HG02610 (cell line): ENCODE data around the gene CACNA1C.
"Not testable (repeated sequence)": the region's sequence is repeated elsewhere in the genome, so short reads cannot be mapped to it uniquely, and the experiment has no call there.

Experiments
- ATAC-seq: cut with Tn5 transposase; IDR thresholded peaks from one replicate; pipeline ENCODE4 v1.9.1; 2021; ENCODE audit warnings: mild to moderate bottlenecking, moderate library complexity; ENCODE audit not compliant: unreplicated experiment

The CACNA1C gene

DNA sequence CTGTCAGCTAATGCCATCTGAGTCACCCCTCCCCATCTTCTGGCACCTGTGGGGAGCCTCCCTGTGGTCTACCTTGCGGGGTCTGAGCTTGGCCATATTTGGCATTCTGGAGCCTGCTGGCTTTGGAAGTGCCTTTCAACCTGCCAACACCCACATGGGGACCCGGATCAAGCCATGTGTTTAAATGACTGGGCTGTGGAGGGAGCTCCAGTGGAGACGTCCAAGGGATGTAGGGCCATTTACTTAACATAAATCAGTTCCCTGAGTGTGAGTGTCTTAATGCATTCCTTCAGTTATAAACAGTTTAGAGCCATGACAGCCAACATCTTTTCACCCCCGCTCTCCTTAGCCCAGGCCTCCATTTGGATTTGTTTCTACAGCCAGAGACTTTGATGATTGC lies 22.0 kb downstream of the CACNA1C start:
- ATAC-seq = no peak

DNA sequence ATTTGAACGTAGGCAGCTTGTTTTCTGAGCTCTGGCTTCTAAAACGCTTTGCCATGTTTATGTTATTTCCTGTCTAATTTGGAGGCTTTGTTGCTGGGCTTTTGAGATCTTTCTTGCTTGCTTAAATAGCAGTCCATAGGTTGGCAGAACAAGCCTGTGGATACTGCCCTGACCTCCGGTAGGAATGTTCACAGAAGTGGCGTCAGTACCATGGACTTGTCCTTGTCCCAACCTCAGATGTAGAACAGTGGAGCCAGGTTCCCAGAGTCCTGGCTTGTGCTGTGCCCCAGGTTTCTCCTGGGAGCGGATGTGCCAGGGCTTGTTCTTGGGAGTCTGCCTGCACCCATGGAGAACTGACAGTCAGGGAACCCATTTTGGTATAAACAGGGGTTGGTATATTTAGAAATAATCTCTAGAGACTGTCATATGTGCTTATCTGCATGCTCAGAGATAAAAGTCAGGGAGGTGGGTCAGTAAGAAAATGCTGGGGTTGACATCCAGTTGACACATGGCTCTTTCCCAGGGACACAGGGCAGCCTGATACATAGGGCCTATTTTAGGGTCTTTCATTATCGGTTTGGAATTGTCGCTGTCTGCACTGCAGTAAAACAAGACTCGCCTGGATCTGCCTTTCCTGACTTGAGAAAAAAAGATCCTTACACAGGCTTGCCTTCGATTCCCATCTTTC lies 22.9 kb downstream of the CACNA1C start:
- ATAC-seq = no peak

DNA sequence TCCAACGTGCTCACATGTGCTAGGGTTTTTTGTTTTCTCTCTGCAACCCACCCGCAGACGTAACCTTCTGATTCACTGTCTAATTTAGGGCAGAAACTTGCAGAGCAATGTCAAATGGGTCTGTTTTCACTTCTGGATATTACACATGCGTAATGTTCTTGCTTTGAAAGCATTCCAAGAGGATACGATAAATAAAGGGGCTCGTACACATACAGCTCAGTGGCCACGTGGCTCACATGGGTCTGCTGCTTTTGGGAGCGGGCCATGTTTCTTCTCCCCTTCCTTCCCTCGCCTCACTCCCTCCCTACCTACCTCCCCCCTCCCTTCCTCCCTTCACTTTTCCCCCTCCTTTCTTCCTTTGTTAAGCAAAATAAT lies 23.4 kb downstream of the CACNA1C start:
- no peak for ATAC-seq

DNA sequence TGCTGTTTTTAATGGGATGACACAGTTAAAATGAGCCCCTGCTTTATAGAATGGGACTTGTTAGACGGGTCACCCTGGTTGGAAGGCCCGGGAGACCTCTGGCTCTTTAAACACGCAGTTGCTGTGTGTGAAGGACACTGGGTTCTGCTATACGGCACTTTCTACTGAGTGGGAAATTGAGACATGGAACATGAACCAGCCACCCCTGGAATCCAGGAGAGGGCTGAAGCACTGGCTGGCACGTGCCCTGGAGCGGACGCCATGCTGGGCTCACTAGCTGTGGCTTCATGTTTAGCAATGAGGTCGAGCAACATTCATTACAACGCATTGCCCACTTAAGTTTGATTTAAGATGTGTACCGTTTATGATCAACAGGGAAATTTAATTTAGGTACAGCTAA lies 23.9 kb downstream of the CACNA1C start:
- ATAC-seq = no peak

DNA sequence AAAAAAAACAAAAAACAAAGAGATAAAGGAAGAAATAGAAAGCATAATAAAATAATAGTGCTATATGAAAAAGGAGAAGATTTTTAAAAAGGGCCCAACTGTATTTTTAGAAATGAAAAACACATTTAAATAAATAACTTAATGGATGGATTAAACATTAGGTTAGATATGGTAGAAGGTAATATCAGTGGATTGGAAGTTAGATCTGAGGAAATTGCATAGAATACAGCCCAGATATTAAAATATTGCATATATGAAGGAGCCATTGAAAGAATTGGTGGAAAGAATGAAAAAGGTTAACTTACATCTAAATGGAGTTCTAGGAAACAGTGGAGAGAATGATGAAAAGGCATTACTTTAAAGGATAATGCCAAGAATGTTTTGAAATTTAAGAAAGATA lies 27.8 kb downstream of the CACNA1C start:
- ATAC-seq = no peak

DNA sequence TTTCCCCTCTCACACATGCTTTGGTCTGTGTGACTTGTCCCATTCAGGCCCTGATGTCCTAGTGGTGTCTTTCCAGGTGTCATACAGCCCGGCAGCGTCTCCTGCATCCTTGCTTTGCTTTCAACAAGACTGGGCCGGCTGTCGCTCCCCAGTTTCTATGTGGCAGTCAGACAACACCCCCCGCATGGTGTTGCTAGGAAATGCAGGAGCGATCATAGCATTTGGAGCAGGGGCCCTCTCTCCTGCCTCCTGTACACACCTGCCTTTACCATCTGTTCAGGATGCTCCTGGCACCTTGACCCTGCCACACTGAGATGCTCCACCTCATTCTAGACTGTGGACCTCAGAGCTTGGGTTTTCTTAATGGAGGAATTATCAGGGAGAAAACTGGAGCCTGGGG lies 29.5 kb downstream of the CACNA1C start:
- ATAC-seq = no peak

DNA sequence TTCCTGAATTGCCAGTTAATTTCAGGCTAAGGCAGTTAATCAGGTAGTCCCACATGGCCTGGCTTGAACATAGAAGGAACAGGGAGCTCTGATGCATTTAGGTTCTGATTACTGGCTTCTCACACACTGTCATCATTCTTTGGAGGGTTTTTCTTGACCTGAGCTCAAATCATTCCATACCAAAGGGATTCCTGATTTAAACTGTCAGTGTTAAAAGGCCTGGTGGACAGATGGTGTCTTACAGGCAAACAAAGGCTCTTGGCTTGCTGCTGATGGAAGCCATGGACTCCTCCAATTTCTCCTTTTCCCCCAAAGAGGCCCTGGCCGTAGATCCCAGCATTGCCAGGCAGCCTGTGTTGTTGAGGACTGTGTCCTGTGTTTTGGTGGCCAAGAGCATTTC lies 30.2 kb downstream of the CACNA1C start:
- no peak for ATAC-seq

DNA sequence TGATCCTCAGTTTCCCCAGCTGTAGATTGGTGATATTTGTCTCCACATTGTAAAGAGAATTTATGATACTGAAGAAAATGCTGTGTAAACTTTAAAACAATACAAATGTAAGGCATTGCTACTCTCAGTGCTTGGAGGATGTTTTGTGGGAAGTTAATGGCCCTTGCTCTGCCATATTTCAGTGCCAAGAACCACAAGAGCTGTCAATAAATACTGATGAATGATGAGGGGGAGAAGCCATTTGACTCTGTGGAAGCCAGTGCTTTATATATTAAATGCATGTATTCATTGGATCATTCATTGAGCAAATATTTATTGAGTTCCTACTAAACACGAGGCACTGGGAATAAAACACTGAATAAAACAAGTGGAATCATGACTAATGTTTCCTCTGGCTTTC lies 30.8 kb downstream of the CACNA1C start:
- ATAC-seq = no peak

DNA sequence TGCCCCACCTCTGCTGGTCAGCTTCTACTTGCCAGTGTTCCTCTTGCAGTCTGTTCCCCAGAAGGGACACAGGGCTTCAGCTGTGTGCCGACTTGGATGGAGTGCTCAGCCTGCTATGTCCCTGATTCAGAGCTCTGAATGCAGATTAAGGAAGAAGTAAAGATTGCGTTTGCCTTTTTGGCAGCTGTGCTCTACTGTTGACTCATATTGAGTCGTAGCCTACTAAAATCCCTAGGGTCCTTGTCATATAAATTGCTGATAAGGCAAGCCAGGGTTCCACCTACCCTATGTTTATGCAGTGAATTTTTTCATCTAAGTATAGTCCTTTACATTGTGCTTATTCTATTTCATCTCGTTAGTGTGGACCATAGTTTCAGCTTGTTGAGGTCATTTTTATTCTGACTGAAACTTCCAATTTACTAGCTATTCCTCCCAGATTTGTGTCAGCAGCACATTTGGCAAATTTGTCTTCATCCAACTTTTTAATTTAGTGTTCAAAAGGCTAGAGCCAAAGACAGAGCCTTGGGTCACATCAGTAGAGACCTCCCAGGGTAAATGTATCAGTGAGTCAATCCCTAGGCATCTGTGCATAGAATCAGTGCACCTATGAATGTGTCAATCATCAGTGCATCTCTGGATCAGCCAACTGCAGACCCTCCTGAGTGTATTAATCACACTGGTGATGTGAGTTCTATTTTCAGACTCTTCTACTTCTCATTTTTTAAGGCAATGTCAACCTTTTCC lies 31.9 kb downstream of the CACNA1C start:
- ATAC-seq = no peak

DNA sequence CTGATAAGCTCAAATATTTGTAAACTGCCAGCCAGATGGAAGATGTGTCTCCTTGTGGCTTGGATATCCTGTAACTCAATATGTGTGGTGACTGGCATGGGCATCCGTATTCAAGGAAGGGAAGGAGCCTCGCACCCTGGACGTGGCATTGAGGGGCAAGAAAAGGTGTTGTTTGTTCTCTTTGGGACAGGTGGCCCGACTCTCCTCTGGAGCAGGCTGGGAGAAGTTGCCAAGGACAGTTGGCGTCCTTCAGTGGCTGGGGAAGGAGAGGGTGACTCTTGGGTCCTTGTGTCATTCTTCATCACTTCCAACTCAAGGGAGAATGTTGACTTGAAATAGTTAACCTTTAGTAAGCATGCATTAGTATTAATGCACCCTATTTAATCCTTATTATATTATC lies 39.6 kb downstream of the CACNA1C start:
- no peak for ATAC-seq

DNA sequence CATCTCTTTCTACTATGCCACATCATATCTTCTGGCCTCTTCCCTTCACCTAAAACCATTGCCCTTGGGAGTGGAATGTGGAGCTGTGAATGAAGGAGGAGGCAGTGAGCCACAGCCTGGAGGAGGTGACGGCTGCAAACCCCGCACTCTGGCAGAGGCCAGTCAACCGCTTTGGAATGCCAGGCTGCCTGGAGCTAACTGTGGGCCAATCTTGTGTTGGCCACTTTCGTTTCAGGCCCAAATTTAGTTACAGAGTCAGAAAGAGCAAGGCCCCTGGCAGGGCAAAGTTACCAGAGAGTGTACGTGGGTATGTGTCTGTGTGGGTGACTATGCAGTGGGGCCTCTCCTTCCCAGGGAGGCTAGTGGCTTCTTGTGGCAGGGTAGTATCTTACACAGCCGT lies 40.1 kb downstream of the CACNA1C start:
- ATAC-seq = no peak

DNA sequence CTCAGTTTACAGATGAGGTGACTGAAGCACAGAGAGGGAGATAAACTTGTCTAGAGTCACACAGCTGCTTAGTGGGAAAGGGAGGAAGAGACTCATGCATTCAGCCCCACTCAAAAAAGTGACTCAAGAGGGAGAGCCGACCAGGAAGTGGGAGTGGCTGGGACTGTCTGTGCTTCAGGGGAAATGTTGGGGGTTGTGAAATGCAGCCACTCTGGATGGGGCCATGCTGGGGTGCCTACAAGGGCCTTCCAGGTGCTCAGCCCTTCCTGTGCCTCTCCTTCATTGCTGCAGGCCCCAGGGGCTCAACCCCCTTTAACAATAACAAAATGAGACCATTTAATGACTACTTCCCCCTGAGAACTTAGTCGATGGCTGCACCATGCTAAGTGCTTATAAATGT lies 41.8 kb downstream of the CACNA1C start:
- ATAC-seq = no peak

DNA sequence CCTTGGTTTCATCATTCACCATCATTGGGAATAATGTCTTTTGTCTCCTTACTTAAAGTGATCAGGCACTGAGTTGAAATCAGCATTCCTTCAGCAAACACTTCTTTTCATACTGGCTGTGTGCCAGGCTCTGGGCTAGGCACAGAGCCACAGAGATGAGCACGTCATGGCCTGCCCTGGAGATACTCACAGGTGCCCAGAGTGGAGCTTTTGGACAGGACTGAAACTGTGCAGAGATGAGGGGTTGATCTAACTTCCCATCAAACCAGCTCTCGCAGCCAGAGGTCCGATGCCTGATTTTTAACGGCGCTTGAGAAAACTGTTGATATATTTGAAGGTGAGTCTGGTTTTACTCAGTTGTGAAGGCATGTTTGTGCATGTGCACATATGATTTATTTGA lies 43.1 kb downstream of the CACNA1C start:
- no peak for ATAC-seq

DNA sequence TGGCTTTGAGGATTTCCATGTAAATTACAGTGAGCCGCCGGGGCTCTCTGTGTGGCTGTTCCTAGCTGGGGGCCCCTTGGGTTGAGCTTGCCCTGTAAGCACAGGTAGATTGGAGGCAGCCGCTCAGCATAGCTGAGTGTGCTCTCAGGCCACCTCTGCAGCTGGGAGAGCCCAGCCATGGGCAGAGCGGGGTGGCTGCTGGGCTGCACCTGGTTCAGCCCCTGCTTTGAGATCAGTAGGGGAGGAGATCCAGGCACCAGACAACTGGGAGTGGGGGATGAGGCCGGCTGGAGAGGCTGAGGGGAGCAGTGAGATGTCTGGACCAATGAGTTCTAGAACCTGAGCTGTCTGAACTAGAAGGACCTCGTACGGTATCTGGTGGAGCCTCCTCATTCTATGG lies 44.8 kb downstream of the CACNA1C start:
- no peak for ATAC-seq

DNA sequence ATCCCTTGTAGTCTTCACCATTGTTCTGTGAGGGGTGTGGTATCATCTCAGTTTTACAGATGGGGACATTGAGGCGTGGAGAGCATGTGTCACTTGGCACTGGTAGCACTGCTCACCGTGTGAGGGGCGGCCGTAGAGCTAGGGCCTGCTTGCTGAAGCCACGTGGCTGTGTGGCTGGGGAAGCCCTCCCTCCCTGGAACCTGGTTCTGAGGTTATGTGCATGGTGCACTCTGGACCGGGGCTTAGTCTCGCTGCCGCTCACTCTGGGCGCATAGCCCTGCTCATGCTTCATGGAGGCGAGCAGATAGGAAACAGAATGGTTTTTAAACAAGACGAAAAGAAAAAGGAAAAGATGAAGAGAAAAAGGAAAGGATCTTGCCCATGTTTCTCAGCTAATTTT lies 46.1 kb downstream of the CACNA1C start:
- no peak for ATAC-seq

DNA sequence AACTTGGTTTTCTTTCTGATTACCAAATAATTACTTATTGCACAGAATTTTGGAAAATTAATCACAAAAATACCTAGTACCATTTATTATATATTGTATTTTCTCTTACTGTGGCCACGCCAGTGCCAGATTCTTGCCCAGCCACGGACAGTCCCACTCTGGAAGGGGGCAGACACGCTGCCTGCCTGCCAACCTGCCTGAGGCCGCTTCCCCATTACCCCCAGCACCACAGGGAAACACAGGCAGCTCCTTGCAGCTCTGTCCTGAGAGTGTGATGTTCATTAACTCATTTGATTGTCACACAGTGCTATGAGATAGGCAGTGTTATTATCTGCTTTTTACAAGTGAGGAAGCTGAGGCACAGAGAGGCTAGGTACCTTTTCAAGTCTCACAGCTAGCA lies 46.8 kb downstream of the CACNA1C start:
- no peak for ATAC-seq

DNA sequence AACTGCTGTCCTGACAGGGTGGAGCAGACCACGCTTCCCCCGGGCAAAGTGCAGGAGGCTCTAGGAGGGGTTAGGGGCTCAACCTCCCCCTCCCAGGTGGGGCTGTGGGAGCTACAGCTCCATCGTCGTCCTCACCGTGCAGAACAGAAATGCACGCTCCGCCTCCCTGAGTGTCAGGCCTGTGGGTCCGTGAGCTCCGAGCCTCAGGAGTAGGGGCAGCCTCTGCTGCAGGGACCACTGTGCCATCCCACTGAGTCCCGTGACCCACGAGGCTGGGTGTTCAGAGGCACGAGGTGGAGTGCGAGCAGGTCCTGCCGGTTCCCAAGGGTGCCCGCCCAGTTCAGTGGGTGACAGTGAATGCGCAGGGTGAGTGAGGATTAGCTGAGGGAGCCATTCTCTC lies 48.6 kb downstream of the CACNA1C start:
- no peak for ATAC-seq

DNA sequence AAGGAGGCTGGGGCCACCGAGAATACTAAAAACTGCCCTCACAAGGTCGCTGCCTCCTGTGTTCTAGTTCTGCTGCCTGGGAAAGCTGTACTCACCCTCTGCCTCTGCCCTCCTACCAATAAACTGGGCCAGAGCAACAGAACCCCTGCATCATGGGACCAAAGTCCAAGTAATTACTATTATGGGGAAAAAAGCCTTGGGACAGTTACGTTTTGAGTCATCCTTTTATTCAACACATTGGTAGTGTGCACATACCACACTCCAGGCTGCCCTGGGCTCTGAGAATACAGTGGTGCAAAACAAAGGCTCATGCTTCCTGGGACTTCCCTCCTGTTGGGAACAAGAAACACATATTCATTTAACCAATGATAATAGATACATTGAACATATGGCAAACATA lies 49.0 kb downstream of the CACNA1C start:
- no peak for ATAC-seq

DNA sequence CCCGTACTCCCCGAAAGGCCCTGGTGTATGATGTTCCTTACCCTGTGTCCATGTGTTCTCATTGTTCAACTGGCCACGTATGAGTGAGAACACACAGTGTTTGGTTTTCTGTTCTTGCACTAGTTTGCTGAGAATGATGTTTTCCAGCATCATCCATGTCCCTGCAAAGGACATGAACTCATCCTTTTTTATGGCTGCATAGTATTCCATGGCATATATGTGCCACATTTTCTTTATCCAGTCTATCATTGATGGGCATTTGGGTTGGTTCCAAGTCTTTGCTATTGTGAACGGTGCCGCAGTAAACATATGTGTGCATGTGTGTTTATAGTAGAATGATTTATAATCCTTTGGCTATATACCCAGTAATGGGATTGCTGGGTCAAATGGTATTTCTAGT lies 49.9 kb downstream of the CACNA1C start:
- ATAC-seq = not testable (repeated sequence)

DNA sequence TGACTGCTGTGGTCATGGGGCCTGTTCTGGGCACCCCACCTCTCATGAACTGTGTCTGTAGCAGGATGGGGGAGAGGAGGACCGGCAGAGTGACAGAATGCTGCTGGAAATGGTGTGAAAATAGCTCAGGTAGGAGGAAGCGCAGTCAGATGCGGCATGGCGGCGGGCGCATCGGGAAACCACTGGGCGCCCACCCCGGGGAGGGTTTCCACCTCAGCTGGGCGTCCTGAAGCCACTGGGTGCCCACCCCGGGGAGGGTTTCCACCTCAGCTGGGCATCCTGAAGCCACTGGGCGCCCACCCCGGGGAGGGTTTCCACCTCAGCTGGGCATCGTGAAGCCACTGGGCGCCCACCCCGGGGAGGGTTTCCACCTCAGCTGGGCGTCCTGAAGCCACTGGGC lies 52.6 kb downstream of the CACNA1C start:
- ATAC-seq = not testable (repeated sequence)

DNA sequence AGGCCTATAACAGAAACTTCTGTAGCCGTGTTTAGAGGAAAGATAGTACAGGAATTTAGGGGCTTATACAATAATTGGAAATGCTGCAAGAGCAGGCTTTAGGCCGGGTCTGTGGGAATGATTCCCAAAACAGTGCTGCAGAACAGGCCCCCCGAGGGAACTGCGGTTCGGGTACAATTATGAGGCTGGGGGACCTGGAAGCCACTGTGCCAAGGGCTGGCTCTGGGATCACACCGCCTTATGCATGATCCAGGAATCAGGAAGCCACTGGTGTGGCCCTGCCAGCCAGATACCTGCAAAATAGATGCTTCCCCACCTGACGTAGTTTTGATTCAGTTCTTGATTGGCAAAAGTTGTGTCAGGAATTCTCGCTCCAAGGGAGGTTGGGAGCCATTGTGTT lies 55.4 kb downstream of the CACNA1C start:
- ATAC-seq = no peak

DNA sequence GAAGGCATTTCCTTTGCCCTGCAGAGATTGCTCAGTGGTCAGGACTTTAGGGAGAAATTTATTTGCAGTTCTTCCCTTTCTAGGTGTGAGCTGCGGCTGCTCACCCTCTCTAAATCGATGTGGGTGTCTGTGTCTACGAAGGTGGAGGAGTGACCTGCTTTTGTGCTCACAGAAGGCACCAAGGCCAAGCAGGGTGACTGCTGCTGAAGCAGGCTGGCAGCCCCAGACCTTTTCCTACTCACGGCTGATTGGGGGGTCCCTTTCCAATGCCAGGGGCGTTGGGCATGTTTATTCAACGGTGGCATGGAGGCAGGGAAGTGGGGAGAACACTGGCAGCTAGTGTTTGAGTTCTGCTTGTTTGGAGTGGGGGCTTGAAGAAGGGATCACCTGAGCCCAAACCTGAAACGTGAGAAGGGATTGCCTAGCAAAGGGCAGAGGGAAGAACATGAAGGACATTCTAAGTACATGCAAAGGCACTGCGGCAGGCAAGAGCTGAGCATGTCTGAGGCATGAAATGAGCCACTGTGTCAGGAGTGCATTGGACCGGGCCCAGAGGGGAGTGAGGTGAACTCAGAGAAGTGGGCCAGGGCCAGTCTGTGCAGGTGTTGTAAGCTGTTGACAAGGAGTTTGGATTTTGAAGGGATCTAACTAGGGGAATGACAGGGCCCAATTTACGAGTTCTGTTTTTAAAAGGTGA lies 56.3 kb downstream of the CACNA1C start:
- no peak for ATAC-seq
